ENCODE results near the gene TRIM50. TPM values are rescaled to one million over a fixed set of nuclear protein-coding genes. Genes with fewer than 3 reads are reported as not detected.
A peak's percentile ranks its signal among the peaks of the same experiment; 100 is the strongest.
"Not testable (repeated sequence)": the region's sequence is repeated elsewhere in the genome, so short reads cannot be mapped to it uniquely, and the experiment has no call there.

TRIM50 gene
- not detected in 2 replicates for total RNA-seq
- polyA plus RNA-seq (2012) = not detected

DNA sequence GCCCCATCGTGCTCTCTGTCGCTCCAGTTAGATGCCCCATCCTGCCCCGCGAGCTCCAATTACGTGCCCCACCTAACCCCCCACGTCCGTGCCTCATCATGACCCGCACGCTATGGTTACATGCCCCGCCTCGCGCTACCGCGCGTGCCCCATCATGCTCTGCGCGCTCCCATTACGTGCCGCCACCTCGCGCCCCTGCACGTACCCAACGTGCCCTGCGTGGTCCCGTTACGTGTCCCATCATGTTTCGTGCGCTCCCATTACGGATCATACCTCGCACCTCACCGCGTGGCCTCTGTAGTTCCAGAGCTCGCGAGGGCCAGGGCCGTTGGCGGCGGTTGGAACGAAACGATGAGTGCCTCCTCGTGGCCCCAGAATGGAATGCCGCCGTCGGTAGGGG is at the start of gene TRIM50, which contains the start of gene FKBP6:
Gene TRIM50 (minus strand): TSS at position 161 of the 400 bp plus-strand sequence. CDS start 3,295 bp downstream, outside the sequence.
Gene FKBP6 (plus strand): TSS at position 240 of the 400 bp plus-strand sequence. CDS start 268 bp downstream, outside the sequence.
- DNase-seq (ENCODE audit: low read depth) = not testable (repeated sequence)

DNA sequence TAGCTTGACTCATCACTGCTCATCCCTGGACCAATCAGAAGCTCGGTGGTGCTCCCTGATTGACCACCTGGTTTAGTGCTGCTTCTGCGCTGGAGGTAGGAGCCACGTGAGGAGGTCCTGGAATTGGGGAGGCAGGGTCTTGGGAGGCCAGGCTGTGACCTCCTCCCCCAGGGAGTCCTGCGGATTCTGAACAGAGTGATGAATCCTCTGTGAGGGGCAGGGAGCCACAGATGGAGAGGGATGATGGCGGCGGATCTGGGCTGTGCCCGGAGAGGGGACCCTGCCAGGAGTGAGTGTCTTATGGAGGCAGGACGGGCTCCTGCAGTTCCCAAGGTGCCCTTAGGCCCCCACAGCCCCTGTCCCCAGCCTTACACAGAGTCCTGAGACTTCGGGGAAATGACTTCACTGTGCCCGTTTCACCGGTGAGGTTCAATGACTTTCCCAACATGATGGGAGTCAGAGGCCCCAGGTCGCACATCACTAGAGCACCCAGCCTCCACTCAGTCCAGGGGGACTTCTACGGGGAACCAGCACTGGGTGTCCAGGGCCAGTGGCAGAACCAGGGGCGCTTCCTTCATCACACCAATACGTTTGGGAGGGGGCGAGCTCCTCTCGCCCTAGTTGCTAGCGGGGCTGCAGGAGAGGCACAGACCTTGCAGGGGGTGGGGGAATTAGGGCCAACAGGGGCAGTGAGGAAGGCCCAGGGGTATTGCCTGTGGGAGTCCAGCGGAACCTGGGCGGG is 49.0 kb upstream of the TRIM50 start:
- DNase-seq (ENCODE audit: low read depth) = no peak

DNA sequence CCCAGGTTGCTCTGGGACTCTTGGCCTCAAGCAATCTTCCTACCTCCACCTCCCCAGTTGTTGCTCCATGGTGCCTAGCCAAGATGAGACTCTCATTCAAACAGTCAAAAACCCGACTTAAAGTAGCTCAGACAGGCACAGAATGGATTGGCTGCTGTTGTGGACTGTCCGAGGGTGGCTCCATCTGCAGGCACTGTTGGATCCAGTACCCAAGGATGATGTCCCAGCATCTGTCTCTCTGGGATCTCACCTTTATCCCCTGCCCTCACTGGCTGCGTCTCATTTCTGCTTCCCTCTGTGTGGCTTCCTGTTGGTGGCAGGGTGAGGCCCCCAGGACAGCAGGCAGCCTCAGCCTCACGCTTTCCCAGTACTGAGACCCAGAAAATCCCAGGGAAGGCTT is 48.4 kb upstream of the TRIM50 start:
- DNase-seq (ENCODE audit: low read depth) = not testable (repeated sequence)

DNA sequence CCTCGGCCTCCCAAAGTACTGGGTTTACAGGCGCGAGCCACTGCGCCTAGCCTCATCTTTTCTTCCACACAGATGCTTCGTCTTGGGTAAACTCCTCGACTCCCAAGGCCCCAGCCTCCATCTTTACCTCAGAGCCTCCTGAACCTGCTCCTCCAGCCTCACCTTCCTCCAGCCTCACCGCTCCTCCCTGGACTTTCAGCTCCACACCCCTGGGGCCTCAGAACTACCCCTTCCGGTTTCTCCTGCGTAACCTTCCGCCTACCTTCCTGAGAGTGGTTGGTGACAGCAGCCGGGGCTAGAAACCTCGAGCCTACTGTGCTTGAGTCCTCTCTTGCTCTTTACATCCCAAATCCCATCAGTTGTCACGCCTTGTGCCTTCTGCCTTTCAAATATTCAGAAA is 45.9 kb upstream of the TRIM50 start:
- no peak for DNase-seq (ENCODE audit: low read depth)

DNA sequence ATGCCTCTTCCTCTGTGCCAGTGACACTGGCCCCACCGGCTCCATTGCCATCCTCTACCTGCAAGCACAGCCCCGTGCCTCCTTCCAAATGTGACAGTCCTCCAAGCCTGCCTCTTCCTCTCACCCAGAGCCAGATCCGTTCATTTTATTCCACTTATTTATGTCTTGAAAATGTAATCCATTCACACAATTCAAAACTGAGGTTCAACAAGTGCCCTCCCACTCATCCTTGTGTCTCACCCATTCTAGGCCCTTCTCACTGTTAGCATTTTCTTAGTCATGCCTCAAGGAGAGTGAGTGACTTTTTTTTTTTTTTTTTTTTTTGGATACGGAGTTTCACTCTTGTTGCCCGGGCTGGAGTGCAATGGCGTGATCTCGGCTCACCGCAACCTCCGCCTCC is 41.7 kb upstream of the TRIM50 start:
- DNase-seq (ENCODE audit: low read depth) = no peak

DNA sequence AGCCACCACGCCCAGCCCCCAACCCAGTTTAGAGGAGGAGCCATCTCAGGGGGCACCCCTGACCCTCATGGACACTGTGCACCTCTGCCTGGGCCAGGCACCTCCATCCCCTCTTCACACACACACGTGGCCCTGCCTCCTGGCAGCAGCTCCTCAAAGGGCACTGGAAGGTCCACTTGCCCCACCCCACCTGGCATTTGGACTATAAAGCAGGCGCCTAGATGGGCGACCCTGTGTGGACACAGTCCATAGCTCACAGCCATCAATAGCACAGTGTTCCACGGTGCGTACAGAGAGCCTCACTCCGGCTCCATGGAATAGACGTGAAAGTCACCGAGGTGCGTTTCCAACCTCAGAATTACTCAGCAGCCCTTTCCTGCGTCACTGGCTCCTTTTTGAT is 41.1 kb upstream of the TRIM50 start:
- no peak for DNase-seq (ENCODE audit: low read depth)

DNA sequence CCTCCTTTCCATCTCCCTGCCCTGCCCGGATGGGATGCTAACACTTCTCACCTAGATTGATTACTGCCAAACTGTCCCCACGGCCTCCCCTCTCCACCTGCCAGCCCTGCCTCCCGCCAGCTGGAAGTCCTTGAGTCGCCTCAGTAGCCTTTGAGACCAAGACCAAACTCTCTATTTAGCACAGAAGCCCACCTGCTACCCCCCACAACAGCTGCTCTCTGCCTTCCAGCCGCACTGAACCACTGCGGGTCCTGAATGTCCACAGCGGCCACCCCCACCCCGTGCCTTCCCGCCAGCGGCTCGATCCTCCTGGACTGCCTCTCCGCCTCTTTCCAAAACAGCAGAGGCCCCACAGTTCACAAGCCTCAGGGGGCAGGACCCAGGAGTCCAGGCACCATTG is 39.1 kb upstream of the TRIM50 start:
- peak; percentile 91 for DNase-seq (ENCODE audit: low read depth)

DNA sequence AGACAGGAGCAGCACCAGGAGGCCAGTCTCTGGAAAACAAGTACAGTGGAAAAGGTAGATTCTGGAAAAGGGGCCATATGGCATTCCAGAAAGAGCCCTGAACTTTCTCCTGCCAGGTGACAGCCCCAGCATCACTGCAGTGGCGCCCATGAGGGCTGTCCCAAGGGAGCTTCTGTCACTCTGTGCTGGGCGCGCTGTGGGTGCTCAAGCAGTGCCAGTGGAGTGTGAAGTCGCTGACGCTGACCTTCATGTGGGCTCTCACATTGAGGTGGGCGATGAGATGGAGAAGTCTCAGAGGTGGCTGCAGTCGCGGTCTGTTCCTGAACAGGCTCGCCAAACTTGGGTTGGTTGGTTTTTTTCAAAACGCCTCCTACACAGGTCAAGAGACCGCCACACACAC is 38.2 kb upstream of the TRIM50 start:
- no peak for DNase-seq (ENCODE audit: low read depth)

DNA sequence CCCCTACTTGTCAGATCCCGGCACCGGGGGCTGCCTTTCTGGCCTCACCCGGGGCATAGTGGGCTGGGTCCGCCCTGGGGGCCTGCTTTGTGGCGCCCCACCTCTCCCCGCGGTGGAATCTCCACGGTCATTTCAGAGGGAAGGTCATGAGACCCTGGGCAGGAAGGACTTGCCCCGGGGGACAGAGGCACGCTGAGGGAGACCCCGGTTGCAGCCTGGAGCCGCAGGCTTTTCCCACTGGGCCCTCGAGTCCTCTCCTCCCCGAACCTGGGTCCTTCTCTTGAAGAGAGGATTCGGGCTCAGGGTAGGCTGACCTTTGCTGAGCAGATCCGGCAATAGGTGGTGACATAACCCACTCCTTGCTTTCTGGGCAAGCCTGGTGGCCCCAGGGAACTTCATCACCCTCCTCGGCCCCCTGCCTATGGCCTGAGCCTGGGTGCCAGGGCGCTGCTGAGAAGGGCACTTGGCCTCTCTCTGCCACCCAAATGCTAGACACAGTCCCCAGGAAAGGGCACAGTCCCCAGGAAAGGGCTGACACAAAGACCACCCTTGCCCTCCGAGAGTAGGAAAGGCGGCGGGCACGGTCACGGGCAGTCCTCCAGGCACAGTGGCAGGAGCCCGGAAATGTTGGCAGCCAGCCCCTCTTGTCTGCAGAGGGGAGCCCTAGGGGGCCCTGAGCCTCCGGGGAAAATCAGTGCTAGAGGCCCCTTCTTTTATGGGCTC is 36.3 kb upstream of the TRIM50 start:
- DNase-seq (ENCODE audit: low read depth) = no peak

DNA sequence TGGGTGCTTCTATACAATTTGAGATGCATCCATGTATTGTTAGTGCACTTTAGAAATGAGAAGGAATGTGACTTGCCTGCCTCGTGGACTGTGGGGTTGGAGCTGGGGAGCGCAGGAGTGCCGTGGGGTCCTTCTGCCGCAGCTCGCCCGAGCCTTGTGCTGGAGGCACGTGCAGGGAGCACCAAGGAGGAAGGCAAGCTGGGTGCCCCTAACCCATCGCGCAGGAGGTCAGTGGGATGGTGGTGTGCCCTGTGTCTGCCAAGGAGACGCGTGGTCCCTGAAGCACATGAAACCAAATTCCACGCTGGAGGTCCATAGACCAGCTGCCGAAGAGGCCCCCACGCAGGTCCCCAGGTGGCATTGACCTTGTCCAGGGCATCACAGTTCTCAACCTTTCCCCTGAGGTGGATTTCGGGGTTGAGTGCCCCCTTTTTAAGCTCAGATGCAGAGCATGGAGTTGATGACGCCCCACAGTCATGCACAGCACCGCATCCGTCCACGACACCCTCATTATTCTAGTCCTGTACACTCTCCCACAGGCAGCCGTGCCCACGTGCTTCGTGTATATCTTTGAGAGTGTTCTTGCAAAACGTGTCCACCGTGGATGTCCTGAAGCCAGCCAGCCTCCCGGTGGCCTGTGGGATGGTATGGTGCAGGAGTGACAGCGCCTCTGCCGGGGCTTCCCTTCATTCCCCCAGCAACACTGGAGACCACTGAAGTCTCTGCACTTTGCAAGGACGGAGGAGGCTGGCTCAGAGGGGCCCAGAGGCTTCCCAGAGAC is 35.5 kb upstream of the TRIM50 start:
- DNase-seq (ENCODE audit: low read depth) = no peak

DNA sequence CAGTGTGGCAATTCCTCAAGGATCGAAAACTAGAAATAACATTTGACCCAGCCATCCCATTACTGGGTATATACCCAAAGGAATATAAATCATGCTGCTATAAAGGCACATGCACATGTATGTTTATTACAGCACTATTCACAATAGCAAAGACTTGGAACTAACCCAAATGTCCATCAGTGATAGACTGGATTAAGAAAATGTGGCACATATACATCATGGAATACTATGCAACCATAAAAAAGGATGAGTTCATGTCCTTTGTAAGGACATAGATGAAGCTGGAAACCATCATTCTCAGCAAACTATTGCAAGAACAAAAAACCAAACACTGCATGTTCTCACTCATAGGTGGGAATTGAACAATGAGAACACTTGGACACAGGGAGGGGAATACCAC is 32.7 kb upstream of the TRIM50 start:
- not testable (repeated sequence) for DNase-seq (ENCODE audit: low read depth)

DNA sequence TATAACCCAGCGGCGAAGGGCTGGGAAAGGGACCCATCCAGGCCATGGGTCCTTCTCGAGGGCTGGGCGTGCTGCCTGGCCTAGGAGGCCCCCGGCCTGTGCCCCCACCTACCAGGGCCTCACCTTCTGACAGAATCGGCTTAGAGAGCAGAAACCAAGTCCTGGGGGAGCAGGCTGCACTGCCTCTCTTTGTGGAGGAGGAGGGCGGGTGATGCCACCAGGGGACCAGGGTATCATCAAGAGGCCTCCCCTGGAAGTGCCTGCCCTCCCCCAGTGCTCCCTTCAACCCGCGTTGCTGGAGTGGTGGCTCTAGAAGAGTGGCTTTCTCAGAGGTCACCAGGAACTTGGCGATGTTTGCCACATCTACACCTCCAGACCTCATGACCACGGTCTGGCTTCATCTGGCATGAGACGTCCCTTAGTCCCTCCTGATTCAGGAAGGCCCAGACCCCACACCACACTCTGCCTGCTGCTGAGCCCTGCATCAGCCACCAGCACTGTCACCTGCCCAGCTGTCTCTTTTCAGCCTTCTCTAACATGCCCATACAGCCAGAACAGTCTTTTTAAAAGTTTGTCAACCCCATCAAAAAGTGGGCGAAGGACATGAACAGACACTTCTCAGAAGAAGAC is 32.0 kb upstream of the TRIM50 start:
- DNase-seq (ENCODE audit: low read depth) = peak; percentile 54

DNA sequence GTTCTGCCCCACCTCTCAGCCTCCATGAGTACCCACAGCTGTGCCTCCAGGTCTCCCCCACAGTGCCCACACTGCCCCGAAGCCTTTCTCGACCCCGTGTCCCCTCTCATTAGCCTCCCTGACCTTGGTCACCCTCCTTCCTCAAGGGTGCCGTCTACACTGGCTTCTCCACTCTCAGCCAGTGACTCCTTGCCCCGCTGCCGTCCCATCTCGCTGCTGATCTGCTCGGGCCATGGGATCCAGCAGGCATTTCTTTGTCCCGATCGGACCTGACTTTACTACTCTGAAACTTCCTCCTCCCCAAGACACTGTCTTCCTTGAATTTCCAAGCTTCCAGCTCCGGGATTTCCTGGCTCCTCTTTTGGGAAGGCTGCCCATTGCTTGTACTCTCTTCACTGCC is 31.4 kb upstream of the TRIM50 start:
- DNase-seq (ENCODE audit: low read depth) = no peak

DNA sequence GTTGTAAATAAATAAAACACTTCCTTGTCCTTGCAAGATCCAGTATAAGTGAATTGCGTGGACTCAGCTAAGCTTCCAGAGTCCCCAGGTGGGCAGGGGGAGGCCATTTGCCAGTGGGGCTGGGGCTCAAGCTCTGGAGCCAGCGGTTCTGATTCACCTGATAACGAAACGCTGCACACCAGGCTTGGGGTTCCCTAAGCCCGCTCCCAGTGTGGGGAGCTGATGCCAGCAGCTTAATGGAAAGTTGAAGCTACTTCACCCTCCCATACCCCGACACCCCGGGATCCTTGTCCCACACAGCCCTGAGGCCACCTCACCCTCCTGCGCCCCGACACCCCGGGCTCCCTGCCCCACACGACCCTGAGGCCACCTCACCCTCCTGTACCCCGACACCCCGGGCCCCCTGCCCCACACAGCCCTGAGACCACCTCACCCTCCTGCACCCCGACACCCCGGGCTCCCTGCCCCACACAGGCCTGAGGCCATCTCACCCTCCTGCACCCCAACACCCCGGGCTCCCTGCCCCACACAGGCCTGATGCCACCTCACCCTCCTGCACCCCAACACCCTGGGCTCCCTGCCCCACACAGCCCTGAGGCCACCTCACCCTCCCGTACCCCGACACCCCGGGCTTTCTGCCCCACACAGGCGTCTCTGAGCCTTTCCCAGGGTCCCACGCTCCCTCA is 30.9 kb upstream of the TRIM50 start:
- DNase-seq (ENCODE audit: low read depth) = no peak

DNA sequence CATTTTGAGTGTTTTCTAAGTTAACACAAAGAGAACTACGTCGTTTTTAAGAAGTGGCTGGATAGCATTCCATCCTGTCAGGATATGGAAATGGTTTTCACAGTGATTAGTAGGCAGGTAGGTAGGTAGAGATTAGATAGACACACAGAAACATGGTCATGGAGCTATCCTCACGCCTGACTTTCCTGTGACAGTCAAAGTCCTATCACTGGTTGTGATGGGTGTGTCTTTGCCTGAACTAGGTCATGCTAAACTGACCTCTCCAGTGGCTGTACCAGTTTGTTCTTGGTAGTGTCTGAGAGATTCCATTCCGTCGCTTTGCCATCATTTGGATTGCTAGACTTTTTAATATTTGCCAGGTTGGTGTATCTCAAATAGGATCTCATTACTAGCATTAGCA is 28.3 kb upstream of the TRIM50 start:
- no peak for DNase-seq (ENCODE audit: low read depth)

DNA sequence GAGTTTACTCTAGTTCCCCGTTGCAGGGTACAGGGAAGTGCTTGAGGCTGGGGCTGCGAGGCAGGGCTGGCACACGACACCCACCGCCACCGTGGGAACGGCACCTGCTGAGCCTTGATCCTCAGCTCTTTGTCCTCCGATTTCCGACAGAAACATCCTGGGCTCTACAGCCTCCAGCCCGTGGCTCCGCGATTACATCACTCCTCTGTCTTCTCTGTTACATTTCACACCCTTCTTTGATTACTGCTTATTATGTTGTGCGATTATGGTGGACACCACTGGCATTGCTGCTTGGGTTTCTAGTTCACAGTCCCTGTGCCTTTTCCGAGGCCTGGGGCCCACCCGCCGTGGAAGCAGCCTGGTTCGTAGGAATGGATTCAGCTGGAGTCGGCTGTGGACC is 26.9 kb upstream of the TRIM50 start:
- DNase-seq (ENCODE audit: low read depth) = no peak

DNA sequence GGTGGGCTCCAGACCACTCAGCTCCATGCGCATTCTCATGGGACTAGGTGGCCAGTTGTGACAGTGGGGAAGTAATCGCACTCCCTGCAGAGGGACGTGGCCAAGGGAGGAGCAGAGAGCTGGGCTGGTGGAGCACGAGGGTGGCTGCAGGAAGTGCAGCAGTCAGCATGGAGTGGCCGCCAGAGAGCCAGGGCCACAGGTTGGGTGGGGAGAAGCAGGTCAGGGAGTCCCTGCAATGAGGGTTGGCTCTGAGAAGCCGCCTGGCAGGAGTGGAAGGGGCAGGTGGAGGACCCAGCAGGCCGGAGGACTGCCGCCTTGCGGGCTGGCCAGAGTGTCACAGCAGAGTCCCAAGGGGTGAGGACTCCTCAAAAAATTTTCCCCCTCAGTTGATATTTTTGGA is 26.3 kb upstream of the TRIM50 start:
- DNase-seq (ENCODE audit: low read depth) = no peak

DNA sequence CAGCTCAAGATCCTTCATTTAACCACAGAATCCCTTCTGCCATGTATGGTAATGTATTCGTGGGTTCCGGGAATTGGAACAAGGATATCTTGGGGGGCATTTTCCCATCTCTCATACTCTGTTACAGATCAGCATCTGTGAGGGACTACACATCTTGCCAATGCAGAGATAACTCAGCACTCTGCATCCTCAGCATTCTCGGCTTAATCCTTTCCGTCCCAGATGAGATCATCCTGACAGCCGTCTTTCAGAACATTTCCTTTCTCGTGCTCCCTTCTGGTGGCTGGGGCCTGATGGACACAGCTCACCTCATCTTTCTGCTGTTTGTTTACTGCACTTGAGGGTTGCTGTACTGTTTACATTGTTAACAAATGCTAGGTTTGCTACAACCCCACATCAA is 25.4 kb upstream of the TRIM50 start:
- peak; percentile 84 for DNase-seq (ENCODE audit: low read depth)

DNA sequence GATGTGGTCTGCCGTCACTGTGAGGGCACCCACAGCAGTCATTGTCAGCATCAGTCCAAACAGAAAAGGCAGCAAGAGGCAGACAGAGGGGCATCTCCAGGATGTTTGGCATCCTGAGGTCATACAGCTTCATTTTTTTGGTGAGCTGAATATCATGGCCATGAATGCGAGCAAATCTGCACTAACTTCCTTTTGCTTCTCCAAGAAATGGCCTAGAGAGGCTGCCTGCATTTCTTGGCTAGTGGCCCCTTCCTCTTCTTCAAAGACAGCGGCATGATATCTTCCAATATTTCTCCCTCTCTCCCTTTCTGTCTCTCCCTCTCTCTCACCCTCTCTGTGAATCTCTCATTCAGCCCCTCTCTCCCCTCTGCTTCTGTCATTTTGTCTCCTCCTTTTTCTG is 24.9 kb upstream of the TRIM50 start:
- no peak for DNase-seq (ENCODE audit: low read depth)

DNA sequence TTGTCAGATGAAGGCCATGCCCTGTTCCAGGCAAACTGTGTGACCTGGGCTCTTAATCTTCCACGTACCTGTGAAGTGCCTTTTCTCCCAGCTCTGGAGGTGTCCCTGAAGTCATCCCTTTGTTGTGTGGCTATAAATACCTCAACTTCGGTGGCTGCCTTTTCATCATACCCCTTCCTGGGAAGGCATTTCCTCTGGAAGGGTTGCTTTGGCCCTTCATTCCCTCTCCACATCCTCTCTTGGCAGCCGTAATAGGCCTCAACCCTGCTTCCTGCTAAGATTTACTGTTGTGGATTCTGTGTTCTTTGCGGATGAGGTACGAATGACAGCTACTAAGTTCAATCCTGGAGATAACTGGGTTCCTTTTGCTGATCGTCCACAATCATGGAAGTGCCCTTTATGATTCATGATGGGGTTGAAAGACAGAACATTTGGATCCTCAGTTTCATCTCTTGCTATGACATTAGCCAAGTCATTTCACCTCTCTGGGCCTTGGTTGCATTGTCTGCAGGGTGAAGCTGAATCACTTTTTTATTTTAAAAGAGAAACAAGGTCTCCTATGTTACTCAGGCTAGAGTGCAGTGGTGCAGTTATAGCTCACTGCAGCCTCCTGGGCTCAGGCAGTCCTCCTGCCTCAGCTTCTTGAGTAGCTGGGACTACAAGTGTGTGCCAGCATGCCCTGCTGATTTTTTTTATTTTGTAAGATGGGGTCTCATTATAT is 23.7 kb upstream of the TRIM50 start:
- DNase-seq (ENCODE audit: low read depth) = no peak

Data from myocyte (in vitro differentiated cells).